NCI-H526 treated with DMSO at 0.1 percent for 48 hours (cell line): ENCODE measurements around the gene EEF1AKMT3.
"Not testable (repeated sequence)": the region's sequence is repeated elsewhere in the genome, so short reads cannot be mapped to it uniquely, and the experiment has no call there.

Source experiments
- DNase-seq: peaks from one replicate; lab custom pipeline; 2025; lab: John Stamatoyannopoulos, UW

EEF1AKMT3 gene

GRCh38 chr12:57817261-57817989 is 45.0 kb downstream of the EEF1AKMT3 start:
- DNase-seq: no peak

GRCh38 chr12:57817990-57818331 is 45.5 kb downstream of the EEF1AKMT3 start:
- not testable (repeated sequence) for DNase-seq

DNA sequence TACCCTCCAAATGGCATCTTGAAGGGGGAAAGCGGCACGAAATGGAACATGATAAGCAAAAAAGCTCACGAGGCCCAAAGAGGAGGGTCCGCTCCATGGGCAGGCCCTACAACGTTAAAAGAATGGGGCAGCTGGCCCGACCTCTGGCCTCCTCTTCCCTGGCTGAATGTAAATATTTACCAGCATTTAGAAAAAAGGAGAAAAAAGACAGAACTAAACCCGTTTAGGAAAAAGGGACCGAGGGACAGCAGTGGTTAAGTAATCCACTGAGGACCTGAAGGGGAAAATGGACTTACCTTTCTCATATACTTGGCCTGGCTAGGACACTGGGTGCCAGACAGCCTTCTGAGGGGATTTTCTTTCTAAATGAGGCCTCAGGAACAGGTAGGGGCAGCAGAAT is 47.7 kb downstream of the EEF1AKMT3 start:
- not testable (repeated sequence) for DNase-seq

DNA sequence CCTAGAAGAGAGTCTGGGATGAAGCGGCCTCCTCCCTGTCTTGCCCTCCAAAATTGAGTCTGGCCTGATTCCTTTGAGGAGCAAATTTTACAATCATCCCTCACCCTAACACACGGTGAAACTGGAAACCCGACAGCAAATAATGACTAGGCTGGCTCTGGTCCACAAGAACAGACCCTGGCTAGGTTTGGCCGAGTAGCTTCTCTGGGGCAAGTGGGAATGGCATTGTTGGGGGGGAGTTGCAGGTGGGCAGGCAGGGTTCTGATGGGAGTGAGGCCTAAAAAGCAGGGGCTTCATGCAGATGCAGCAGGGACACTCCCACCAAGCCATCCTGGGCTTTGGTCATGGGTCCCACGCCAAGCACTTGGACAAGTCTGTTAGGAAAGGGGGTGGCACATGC is 48.6 kb downstream of the EEF1AKMT3 start:
- DNase-seq: not testable (repeated sequence)

GRCh38 chr12:57821474-57822214 is 49.2 kb downstream of the EEF1AKMT3 start:
- DNase-seq: no peak

DNA sequence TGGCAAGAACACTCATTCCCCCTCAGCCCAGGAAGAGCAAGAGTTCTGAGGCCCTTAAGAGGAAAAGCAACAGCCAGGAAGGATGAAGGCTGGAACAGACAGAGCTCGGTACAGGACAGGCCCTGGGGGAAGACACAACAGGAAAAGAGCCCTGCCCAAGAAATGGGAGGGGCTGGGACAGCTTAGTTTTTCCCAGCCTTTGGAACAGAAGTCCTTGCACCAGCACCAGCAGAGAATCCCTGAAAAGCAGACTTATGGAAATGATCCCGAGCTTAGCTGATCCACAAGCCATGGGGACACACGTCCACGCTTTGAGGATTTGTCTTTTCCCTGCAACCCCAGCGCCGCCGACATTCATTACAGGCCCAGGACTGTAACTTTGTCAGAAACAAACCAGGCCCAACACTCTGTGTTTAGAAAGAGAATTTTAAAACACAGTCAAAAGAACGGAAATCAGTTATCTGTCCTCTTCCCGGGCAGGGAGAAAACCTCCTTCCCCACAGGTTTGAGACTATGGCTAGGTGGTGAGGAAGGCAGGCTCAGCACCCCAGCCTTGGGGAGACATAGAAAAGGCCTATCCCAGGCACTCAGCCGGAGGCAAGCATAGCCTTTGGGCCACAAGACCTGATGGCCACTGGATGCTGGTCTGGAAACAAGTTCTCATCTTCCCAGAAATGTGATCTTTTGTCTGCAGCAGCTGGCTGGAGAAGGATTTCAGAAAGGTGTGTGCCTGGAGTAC is 50.1 kb downstream of the EEF1AKMT3 start:
- DNase-seq: no peak

- DNase-seq: no peak
Measured at GRCh38 chr12:57823131-57823907, 50.9 kb downstream of the EEF1AKMT3 start.

- no peak for DNase-seq
Measured at GRCh38 chr12:57823908-57824640, 51.7 kb downstream of the EEF1AKMT3 start.

DNA sequence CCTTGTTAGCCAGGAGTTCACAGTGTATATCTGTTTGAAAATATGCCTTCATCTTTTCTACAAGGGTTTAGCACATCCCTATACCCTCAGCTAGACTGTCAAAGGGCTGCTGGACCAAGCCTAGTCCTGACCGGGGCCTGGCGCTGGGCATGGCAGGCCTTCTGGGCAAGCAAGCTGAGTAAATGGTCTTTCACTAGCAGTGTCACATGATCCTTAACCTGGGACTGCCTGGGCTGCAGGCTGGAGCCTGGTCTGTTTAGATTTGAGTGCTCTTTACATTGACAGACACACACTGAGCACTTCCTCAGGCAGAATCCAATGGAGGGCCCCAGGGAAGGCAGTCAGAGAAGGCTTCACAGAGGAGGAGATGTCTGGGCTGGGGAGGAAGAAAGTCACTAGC is 53.0 kb downstream of the EEF1AKMT3 start:
- DNase-seq: no peak

GRCh38 chr12:57826400-57826799 is 54.0 kb downstream of the EEF1AKMT3 start:
- DNase-seq: no peak

DNA sequence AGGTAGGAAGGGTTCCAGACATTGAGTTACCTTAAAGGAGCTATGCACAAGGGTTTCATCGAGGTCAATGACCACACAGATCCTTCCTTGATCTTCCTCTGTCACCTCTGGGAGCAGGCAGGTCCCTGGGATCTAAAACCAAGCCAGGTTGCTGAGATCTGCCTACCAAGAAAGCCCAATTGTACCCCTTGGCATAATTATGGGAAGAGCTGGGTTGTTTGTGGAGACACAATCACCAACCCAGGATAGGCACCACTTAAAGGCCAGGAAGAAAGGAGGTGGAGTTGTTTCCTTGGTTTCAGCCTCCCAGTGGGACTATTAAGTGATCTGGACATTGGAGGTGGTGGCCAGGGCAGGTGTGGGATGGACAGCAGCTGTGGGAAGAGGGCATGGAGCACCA is 54.6 kb downstream of the EEF1AKMT3 start:
- no peak for DNase-seq

DNA sequence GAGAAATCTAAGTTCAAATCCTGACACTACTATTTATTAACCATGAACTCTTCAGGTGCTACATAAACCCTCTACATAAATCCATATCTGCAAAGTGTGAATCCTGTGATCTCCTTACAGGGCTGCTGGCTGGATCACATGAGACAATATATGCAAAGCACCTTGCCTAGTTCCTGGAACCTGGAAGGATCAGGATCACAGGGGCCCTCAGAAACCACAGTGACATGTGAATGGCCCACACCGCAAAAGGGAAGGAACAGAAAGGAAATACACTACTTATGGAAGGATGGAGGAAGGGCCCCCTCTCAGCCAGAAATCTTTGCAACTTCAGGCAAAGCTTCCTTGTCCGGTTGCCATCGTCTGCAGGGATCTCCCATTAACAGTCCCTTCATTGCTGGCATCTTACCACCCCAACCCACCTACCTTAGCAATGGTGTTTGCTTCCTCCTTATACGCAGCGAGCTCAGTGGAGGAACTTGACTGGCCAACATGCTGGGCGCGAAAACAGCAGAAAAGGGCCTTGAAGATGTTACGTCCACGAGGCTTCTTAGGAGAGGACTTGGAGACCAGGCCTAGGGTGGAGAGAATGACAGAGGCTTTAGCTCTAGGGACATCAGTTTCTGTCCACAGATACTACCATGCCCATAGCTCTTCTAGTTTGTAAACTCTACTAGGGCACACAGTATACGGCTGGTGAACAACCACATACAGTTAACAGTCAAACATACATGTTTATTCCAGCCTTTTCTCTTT is 56.8 kb downstream of the EEF1AKMT3 start:
- DNase-seq: no peak

DNA sequence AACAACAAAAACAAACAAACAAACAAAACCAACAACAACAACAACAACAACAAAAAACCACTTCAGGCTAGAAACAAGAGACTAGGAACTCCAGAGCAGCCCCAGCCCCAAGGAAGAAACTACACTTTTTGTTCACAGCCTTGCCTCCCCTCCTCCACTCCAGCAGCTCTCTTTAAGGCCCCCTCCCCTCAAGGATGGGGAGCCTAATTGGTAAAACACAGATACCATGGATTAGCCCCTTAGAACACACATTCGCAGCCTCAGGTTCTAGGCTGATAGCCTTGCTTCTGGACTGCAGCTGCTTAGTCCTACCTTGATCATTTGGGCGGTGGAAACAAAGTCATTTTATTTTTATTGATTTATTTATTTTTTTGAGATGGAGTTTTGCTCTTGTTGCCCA is 58.0 kb downstream of the EEF1AKMT3 start:
- no peak for DNase-seq
